Measurements from ENCODE around the gene P2RX5. TPM values are rescaled to one million over a fixed set of nuclear protein-coding genes. Genes with fewer than 3 reads are reported as not detected.

The P2RX5 gene
- total RNA-seq, 2 experiments from 2014 or later = 35.7 to 39.5 TPM

DNA sequence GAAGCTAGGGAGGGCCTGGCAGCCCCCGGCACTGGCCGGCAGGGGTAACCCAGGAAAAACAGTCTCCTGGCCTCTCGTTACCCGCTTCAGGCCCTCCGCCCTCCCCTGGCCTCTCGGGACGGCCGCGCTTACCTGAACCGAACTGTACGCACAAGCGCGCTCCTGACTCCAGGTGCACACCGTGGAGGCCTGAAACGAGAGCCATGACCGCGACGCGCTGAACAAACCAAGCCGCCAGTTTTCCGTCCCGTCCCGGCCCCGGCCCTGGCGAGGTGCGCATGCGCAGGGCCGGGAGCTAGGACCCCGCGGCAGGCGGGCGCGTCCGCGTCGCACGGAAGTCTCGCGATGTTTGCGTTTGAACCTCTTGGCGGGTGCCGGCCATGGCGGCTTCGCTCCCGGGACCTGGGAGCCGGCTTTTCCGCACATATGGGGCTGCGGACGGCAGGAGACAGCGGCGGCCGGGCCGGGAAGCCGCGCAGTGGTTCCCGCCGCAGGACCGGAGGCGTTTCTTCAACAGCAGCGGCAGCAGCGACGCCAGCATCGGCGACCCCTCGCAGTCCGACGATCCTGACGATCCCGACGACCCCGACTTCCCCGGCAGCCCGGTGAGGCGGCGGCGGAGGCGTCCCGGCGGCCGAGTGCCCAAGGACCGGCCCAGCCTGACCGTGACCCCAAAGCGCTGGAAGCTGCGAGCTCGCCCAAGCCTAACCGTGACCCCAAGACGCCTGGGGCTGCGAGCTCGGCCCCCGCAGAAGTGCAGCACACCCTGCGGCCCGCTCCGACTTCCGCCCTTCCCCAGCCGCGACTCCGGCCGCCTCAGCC, 27.8 kb upstream of the P2RX5 start, which contains the start of gene HASPIN:
TSS of gene HASPIN (plus strand) at position 348 of the 822 bp plus-strand sequence. CDS start at position 381, 33 bp downstream.
- Mint-ChIP-seq H3K36me3 (ENCODE audit: low read depth) (peaks cover 68% of the 10 kb centered on the region), H3K4me1 (ENCODE audit: low read depth) (peaks cover 54% of the 10 kb centered on the region), H3K27ac (peak within 1 kb of the TSS; percentile 92), H3K9me3 (no peaks in the 10 kb centered on the region), H3K4me3 (peak within 1 kb of the TSS; percentile 81), H3K27me3 (no peaks in the 10 kb centered on the region)
- ATAC-seq (peak; percentile 91), DNase-seq (peak; percentile 93)
- POLR2A ChIA-PET = interaction anchor here (0.6 to 2.0 kb wide), 15 partner anchors 8 to 122 kb away, joined by 3 to 10 read pairs (median 5); partner anchors contain the start of gene NCBP3
- intact Hi-C loops (cut with micrococcal nuclease) = loop anchor here (5.0 kb wide), 1 partner anchor 41 kb away; no protein-coding TSS in a partner anchor
- CTCF ChIA-PET = interaction anchor here (0.7 to 12.1 kb wide), 13 partner anchors 12 to 675 kb away, joined by 3 to 107 read pairs (median 5); partner anchors contain the start of gene NCBP3
- TF ChIP-seq, protein P1, sequence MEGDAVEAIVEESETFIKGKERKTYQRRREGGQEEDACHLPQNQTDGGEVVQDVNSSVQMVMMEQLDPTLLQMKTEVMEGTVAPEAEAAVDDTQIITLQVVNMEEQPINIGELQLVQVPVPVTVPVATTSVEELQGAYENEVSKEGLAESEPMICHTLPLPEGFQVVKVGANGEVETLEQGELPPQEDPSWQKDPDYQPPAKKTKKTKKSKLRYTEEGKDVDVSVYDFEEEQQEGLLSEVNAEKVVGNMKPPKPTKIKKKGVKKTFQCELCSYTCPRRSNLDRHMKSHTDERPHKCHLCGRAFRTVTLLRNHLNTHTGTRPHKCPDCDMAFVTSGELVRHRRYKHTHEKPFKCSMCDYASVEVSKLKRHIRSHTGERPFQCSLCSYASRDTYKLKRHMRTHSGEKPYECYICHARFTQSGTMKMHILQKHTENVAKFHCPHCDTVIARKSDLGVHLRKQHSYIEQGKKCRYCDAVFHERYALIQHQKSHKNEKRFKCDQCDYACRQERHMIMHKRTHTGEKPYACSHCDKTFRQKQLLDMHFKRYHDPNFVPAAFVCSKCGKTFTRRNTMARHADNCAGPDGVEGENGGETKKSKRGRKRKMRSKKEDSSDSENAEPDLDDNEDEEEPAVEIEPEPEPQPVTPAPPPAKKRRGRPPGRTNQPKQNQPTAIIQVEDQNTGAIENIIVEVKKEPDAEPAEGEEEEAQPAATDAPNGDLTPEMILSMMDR (IDR thresholded peaks at IDR 0.05) = peak; percentile 42

GRCh38 chr17:3723188-3723555, 27.2 kb upstream of the P2RX5 start:
- H3K9me3 Mint-ChIP-seq = no peaks in the 10 kb centered on the region
- DNase-seq = no peak
- no peak for ATAC-seq
- TF ChIP-seq, protein P1 (IDR thresholded peaks at IDR 0.05) = no peak
- POLR2A ChIA-PET = interaction anchor here (0.6 to 2.0 kb wide), 15 partner anchors 9 to 123 kb away, joined by 3 to 10 read pairs (median 5); partner anchors contain the start of genes NCBP3 and P2RX5
- H3K27me3 Mint-ChIP-seq = no peaks in the 10 kb centered on the region
- peak overlapping the region; percentile 81 for H3K4me3 Mint-ChIP-seq
- H3K27ac Mint-ChIP-seq = peak overlapping the region; percentile 92
- intact Hi-C loops (cut with micrococcal nuclease) = loop anchor here (5.0 kb wide), 1 partner anchor 41 kb away; no protein-coding TSS in a partner anchor
- CTCF ChIA-PET = interaction anchor here (0.7 to 12.1 kb wide), 14 partner anchors 12 to 674 kb away, joined by 3 to 107 read pairs (median 4); partner anchors contain the start of gene NCBP3
- H3K36me3 Mint-ChIP-seq (ENCODE audit: low read depth) = peaks cover 72% of the 10 kb centered on the region
- H3K4me1 Mint-ChIP-seq (ENCODE audit: low read depth) = peaks cover 59% of the 10 kb centered on the region

- ATAC-seq (no peak), DNase-seq (no peak)
- TF ChIP-seq, protein P1 (IDR thresholded peaks at IDR 0.05) = no peak
- Mint-ChIP-seq H3K4me3 (peak overlapping the region; percentile 81), H3K9me3 (no peaks in the 10 kb centered on the region), H3K36me3 (ENCODE audit: low read depth) (peaks cover 70% of the 10 kb centered on the region), H3K27me3 (no peaks in the 10 kb centered on the region), H3K27ac (peak overlapping the region; percentile 92), H3K4me1 (ENCODE audit: low read depth) (peaks cover 59% of the 10 kb centered on the region)
- CTCF ChIA-PET = interaction anchor here (1.0 to 12.1 kb wide), 9 partner anchors 11 to 191 kb away, joined by 3 to 107 read pairs (median 5); no protein-coding TSS in a partner anchor
- POLR2A ChIA-PET = interaction anchor here (0.6 to 2.0 kb wide), 13 partner anchors 10 to 74 kb away, joined by 3 to 10 read pairs (median 4); partner anchors contain the start of gene P2RX5
- intact Hi-C loops (cut with micrococcal nuclease) = loop anchor here (5.0 kb wide), 1 partner anchor 40 kb away; no protein-coding TSS in a partner anchor
Observed at GRCh38 chr17:3722716-3723115, 26.8 kb upstream of the P2RX5 start.

GRCh38 chr17:3719265-3719664, 23.3 kb upstream of the P2RX5 start:
- Mint-ChIP-seq H3K27me3 (no peaks in the 10 kb centered on the region), H3K4me3 (no peak overlapping the region), H3K27ac (peak overlapping the region; percentile 45), H3K9me3 (no peaks in the 10 kb centered on the region), H3K4me1 (ENCODE audit: low read depth) (peaks cover 40% of the 10 kb centered on the region), H3K36me3 (ENCODE audit: low read depth) (peaks cover 63% of the 10 kb centered on the region)
- ChIA-PET CTCF (interaction anchor here (1.5 to 12.1 kb wide), 2 partner anchors 19 to 36 kb away, joined by 3 to 107 read pairs; no protein-coding TSS in a partner anchor), POLR2A (interaction anchor here (1.0 to 1.1 kb wide), 2 partner anchors 9 to 14 kb away, joined by 3 read pairs; no protein-coding TSS in a partner anchor)
- no peak for DNase-seq
- intact Hi-C loops (cut with micrococcal nuclease) = loop anchor here (10.0 kb wide), 1 partner anchor 46 kb away; no protein-coding TSS in a partner anchor
- TF ChIP-seq, protein P1 (IDR thresholded peaks at IDR 0.05) = no peak
- ATAC-seq = no peak

Data from activated CD8-positive, alpha-beta T cell treated with anti-CD3 and anti-CD28 coated beads for 36 hours (primary cell).